Caco-2 (cell line): ENCODE results near the gene COA5. TPM values are rescaled to one million over a fixed set of nuclear protein-coding genes. Genes with fewer than 3 reads are reported as not detected.

Source experiments
- BruUV-seq: library from RNA; stranded (reverse); fragments of 400-500 nt; replicated peaks from 2 replicates; lab custom pipeline; 2021; lab: Mats Ljungman, UMichigan
- CTCF ChIA-PET: fragments of 300-600 bp; sonication (Branson Sonifier 250); formaldehyde crosslinking; loops from one replicate; lab custom pipeline; 2022; ENCODE audit warnings: antibody characterized with exemption; lab: Charles Lee
- POLR2A ChIA-PET: fragments of 300-600 bp; sonication (Branson Sonifier 250); formaldehyde crosslinking; loops from one replicate; lab custom pipeline; 2022; ENCODE audit warnings: antibody characterized with exemption; lab: Charles Lee
- DNase-seq, 2 experiments: peaks; one replicate each; pipeline versions ENCODE4 v3.0.0 to v3.0.0-alpha.2; 2020 to 2022
- H3K27me3 ChIP-seq: replicated peaks from 2 replicates; pipeline ENCODE4 v1.6.0; 2011; ENCODE audit warnings: low read length; ENCODE audit not compliant: control insufficient read depth, insufficient read depth
- H3K36me3 ChIP-seq: 2 replicates; pipeline ENCODE4 v1.5.1; 2011; ENCODE audit warnings: low read length; ENCODE audit not compliant: control insufficient read depth, insufficient read depth
- H3K4me1 ChIP-seq: fragments of 250-450 bp; sonication (Bioruptor Pico); 2 replicates; pipeline ENCODE4 v1.5.1; 2020; ENCODE audit warnings: mild to moderate bottlenecking
- H3K4me3 ChIP-seq: 2 replicates; pipeline ENCODE4 v1.5.1; 2011; ENCODE audit warnings: low read depth, mild to moderate bottlenecking, control low read depth, low read length
- H3K9me3 ChIP-seq: fragments of 250-450 bp; sonication (Bioruptor Pico); 2 replicates; pipeline ENCODE4 v1.5.1; 2020; ENCODE audit warnings: mild to moderate bottlenecking, moderate library complexity
- H3K27ac Mint-ChIP-seq: one replicate; pipeline ENCODE4 v1.8.0; 2022; ENCODE audit warnings: mixed read lengths; ENCODE audit not compliant: unreplicated experiment
- H3K27me3 Mint-ChIP-seq: one replicate; pipeline ENCODE4 v1.8.0; 2022; ENCODE audit warnings: mixed read lengths; ENCODE audit not compliant: insufficient read depth, unreplicated experiment
- H3K36me3 Mint-ChIP-seq: one replicate; pipeline ENCODE4 v1.8.0; 2022; ENCODE audit warnings: mild to moderate bottlenecking, mixed read lengths; ENCODE audit not compliant: insufficient read depth, unreplicated experiment
- H3K4me1 Mint-ChIP-seq: one replicate; pipeline ENCODE4 v1.8.0; 2022; ENCODE audit warnings: low read depth, mixed read lengths; ENCODE audit not compliant: unreplicated experiment
- H3K4me3 Mint-ChIP-seq: one replicate; pipeline ENCODE4 v1.8.0; 2022; ENCODE audit warnings: mild to moderate bottlenecking, moderate library complexity, mixed read lengths; ENCODE audit not compliant: unreplicated experiment
- H3K9me3 Mint-ChIP-seq: one replicate; pipeline ENCODE4 v1.8.0; 2022; ENCODE audit warnings: mixed read lengths; ENCODE audit not compliant: unreplicated experiment
- CTCF ChIP-seq, 2 experiments: fragments of 200-600 bp in 1 of 2; IDR thresholded peaks; 1 replicate in 1 of 2; 2 replicates in 1 of 2; pipeline versions ENCODE4 v1.5.1 to v1.8.0; 2011 to 2022; ENCODE audit warnings: antibody characterized with exemption in 1 of 2, control low read depth in 1 of 2, inconsistent platforms in 1 of 2, low read depth in 1 of 2, low read length in 1 of 2, mild to moderate bottlenecking in 1 of 2, moderate library complexity in 1 of 2; ENCODE audit not compliant: insufficient read depth in 1 of 2, severe bottlenecking in 1 of 2, unreplicated experiment in 1 of 2
- intact Hi-C: fragments of 100-400 bp; cut with micrococcal nuclease; formaldehyde crosslinking; loops from one replicate; pipeline ENCODE4 v1.10.0; 2022; ENCODE audit not compliant: unreplicated experiment
- total RNA-seq: library from RNA; stranded (reverse); gene quantifications from 2 replicates; pipeline ENCODE4 v1.2.3, GENCODE V29; 2022

COA5 gene
- total RNA-seq, 1 experiment from 2014 or later, result 35.7 TPM

GRCh38 chr2:98605076-98605475 is 3.2 kb downstream of the COA5 start:
- Histone ChIP-seq H3K4me1 (no peaks in the 10 kb centered on the region; the same call in 1 of the 2 replicates), H3K4me3 (no peak overlapping the region), H3K9me3 (no peaks in the 10 kb centered on the region), H3K27me3 (no peaks in the 10 kb centered on the region), H3K36me3 (no peaks in the 10 kb centered on the region)
- no peak for TF ChIP-seq CTCF (IDR thresholded peaks at IDR 0.05; ENCODE audit: insufficient read depth in 1 of 2, low read depth in 1 of 2, low read length in 1 of 2, severe bottlenecking in 1 of 2, unreplicated experiment in 1 of 2)
- BruUV-seq, result no TSS peak
- no peak overlapping the region for H3K4me3 Mint-ChIP-seq
- CTCF ChIA-PET, result no interaction called here
- H3K9me3 Mint-ChIP-seq, result no peaks in the 10 kb centered on the region
- POLR2A ChIA-PET, result no interaction called here
- intact Hi-C loops, result no loop called here
- no peaks in the 10 kb centered on the region for H3K27me3 Mint-ChIP-seq
- DNase-seq, result no peak
- no peak overlapping the region for H3K27ac Mint-ChIP-seq
- peaks cover 42% of the 10 kb centered on the region for H3K36me3 Mint-ChIP-seq
- H3K4me1 Mint-ChIP-seq, result peaks cover 14% of the 10 kb centered on the region

DNA sequence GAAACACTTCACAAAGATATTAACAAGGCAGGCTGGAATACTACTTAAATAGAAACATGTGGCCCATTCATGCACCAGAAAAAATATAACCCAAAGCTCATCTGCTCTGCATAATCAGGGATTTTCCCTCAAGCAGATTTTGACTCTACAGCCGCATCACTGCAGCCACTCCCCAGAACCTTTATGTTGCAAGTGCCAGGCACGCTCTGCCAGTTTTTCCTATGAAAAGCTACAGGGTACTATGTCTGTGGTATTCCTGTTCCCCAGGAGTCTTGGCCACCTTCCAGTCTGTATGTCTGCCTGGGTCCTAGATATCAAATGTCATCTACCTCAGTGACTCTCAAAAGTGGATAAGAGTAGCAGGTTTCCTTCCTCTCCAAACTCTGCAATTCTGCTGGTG is 3.8 kb downstream of the COA5 start:
- intact Hi-C loops, result no loop called here
- TF ChIP-seq CTCF (IDR thresholded peaks at IDR 0.05; ENCODE audit: insufficient read depth in 1 of 2, low read depth in 1 of 2, low read length in 1 of 2, severe bottlenecking in 1 of 2, unreplicated experiment in 1 of 2), result no peak
- Histone ChIP-seq H3K4me3 (no peak overlapping the region), H3K9me3 (no peaks in the 10 kb centered on the region), H3K27me3 (no peaks in the 10 kb centered on the region), H3K4me1 (no peaks in the 10 kb centered on the region; the same call in 1 of the 2 replicates), H3K36me3 (no peaks in the 10 kb centered on the region)
- no TSS peak for BruUV-seq
- Mint-ChIP-seq H3K4me3 (no peak overlapping the region), H3K27me3 (no peaks in the 10 kb centered on the region), H3K36me3 (peaks cover 47% of the 10 kb centered on the region), H3K27ac (no peak overlapping the region), H3K4me1 (peaks cover 11% of the 10 kb centered on the region), H3K9me3 (no peaks in the 10 kb centered on the region)
- no peak for DNase-seq
- ChIA-PET CTCF (no interaction called here), POLR2A (no interaction called here)

GRCh38 chr2:98601532-98602132 is 6.7 kb downstream of the COA5 start:
- H3K27me3 Mint-ChIP-seq, result no peaks in the 10 kb centered on the region
- TF ChIP-seq CTCF (IDR thresholded peaks at IDR 0.05; ENCODE audit: insufficient read depth in 1 of 2, low read depth in 1 of 2, low read length in 1 of 2, severe bottlenecking in 1 of 2, unreplicated experiment in 1 of 2), result peak; percentile 81 to 86
- ChIA-PET CTCF (no interaction called here), POLR2A (no interaction called here)
- no TSS peak for BruUV-seq
- Histone ChIP-seq H3K4me3 (no peak overlapping the region), H3K27me3 (no peaks in the 10 kb centered on the region), H3K36me3 (no peaks in the 10 kb centered on the region), H3K4me1 (no peaks in the 10 kb centered on the region; the same call in 1 of the 2 replicates), H3K9me3 (no peaks in the 10 kb centered on the region)
- H3K9me3 Mint-ChIP-seq, result no peaks in the 10 kb centered on the region
- H3K4me3 Mint-ChIP-seq, result no peak overlapping the region
- no peak overlapping the region for H3K27ac Mint-ChIP-seq
- H3K36me3 Mint-ChIP-seq, result peaks cover 56% of the 10 kb centered on the region
- DNase-seq, result peak; percentile 58 to 64
- H3K4me1 Mint-ChIP-seq, result peaks cover 3% of the 10 kb centered on the region
- intact Hi-C loops, result loop anchor here (1.0 kb wide), 2 partner anchors 32 to 188 kb away; no protein-coding TSS in a partner anchor
